Measurements from ENCODE around the gene SECTM1.
"Not testable (repeated sequence)": the region's sequence is repeated elsewhere in the genome, so short reads cannot be mapped to it uniquely, and the experiment has no call there.

- not testable (repeated sequence) for TF ChIP-seq CTCF (IDR thresholded peaks at IDR 0.05; ENCODE audit: insufficient read depth, low read length, poor library complexity, severe bottlenecking); EZH2phosphoT487 (conservative IDR thresholded peaks at IDR 0.05; ENCODE audit: low read length)
Measured at GRCh38 chr17:82377294-82377693, 43.7 kb upstream of the SECTM1 start.
